Activated CD4-positive, alpha-beta T cell treated with anti-CD3 and anti-CD28 coated beads, Interleukin-2, amount 50 U/mL, for 16 hours (primary cell): Measurements from ENCODE around the gene TJP1.
"Not testable (repeated sequence)": the region's sequence is repeated elsewhere in the genome, so short reads cannot be mapped to it uniquely, and the experiment has no call there.

Experiments used
- DNase-seq: peaks from one replicate; pipeline ENCODE4 v3.0.0-alpha.2; 2020

Gene TJP1

GRCh38 chr15:29838352-29839010 lies 16.2 kb upstream of the TJP1 start:
- no peak for DNase-seq

DNA sequence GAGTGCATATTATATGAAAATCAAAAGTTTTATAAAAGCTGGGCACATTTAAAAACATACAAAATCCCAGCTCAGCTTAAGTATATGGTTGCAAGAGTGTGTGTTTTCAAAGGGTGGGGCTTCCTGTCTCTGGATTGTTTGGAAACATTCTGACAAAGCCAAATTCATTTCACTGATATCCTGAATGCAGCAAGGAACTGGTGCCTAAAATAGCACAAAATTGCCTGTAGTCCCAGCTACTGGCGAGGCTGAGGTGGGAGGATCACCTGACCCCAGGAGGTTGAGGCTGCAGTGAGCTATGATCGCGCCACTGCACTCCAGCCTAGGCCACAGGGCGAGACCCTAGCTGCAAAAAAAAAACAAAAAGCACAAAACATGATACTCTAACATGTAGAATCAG lies 13.0 kb upstream of the TJP1 start:
- DNase-seq = no peak

DNA sequence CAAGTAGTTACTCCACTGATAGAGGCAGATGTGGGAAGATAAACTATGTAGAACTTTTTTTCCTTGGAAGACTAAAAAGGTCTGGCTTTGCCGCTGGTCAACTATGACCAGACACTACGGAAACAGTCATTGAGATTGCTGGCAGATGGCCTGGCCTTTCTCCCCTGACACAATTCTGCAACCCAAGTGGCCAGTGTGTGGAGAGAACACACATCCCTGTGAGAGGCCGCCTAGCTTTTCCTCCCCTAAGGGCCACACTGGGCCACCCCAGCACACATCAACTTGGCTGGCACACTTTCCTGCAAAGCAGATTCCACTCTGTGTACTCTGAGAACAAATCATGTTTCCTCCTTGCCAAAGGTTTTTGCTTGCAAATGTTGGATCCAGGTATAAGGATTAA lies 10.4 kb upstream of the TJP1 start:
- no peak for DNase-seq

GRCh38 chr15:29826908-29827820 lies 4.9 kb upstream of the TJP1 start:
- DNase-seq = no peak

- peak; percentile 76 for DNase-seq
Observed at GRCh38 chr15:29825227-29825626, 3.0 kb upstream of the TJP1 start.

- no peak for DNase-seq
Observed at GRCh38 chr15:29822684-29823459, 604 bp upstream of the TJP1 start.

- peak; percentile 72 for DNase-seq
Observed at GRCh38 chr15:29821416-29822099, 710 bp downstream of the TJP1 start.

DNA sequence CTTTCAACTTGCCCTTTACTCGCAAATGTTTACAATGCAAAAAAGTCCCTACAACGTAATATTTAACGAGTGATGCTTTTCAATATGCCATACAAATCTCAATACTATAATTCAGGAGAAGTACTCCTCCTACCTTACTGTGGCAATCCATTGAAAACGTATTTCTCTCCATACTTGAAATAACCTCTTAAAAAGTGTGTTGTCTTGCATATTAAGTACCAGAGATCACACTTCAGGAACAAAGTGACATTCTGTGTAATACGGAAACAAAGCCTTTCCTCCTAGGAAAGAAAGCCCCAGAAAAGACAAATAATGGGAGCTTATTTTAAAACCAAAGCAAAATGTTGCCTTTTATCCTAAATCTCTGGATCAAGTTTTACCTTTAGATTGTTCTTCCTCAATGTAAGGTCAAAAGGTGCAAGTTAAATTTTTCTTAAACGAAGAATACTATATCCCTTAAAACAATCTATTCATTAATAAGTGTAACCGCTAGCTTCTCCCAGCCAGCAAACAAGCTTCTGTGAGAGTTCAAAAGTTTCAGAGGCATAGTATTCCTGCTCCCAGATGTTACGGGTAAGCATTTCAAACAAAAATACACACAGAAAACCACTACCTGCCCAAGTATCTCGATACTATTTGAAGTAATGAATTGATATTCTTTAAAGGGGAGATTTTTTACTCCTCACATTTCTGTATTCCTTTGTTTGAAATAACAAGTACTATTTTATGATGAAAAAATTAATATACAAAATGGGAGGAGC lies 1.7 kb downstream of the TJP1 start:
- DNase-seq = no peak

DNA sequence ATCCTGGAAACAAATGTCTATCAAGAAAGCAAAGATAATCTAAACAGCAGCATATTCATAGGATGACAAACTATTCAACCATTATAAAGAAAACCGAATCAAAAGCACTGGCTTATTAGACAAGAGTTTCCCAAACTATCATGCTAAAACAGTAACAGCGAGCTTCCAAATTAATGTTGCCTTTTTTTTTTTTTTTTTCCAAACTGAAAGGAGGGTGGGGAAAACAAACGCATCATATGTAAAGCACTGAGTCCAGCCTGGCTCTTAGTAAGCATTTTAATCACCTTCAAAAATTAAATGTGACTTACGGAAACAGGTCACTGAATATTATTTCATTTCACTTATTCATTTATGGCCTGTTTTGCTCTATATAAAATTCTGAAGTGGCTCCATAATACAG lies 2.3 kb downstream of the TJP1 start:
- no peak for DNase-seq

GRCh38 chr15:29818141-29818540 lies 4.1 kb downstream of the TJP1 start:
- no peak for DNase-seq

- DNase-seq = not testable (repeated sequence)
Observed at GRCh38 chr15:29817455-29817854, 4.8 kb downstream of the TJP1 start.

DNA sequence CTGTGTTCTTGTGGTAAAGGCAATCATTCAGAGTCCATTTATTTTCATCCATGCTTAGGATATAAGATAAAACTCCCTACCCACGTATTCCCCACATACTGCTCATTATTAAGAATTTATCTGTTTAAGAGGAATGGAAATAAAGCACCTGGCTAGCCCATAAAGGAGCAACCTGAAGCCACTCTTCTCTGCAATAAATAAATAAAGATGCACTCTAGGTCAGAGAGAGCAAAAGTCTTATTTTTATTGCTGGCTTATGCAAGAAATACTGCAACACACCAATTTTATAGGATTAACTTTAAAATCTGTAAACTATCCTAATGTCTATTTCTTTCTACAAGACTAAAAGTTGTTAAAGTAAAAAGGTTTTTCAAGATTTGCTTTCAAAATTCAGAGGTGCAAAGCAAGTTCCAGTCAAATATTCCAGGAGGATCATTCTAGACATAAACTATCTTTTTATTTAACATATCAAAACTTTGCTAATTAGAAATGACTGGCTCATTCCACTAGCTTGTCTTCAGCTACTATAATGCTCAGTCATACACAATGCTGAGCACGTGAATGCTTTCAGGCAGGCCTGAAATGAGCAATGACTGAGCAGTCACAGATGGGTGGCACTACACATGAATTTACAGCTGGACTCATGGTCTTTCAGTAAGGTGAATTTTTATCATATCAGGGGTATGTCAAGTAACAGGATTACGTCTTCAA lies 7.1 kb downstream of the TJP1 start:
- DNase-seq = peak; percentile 11

DNA sequence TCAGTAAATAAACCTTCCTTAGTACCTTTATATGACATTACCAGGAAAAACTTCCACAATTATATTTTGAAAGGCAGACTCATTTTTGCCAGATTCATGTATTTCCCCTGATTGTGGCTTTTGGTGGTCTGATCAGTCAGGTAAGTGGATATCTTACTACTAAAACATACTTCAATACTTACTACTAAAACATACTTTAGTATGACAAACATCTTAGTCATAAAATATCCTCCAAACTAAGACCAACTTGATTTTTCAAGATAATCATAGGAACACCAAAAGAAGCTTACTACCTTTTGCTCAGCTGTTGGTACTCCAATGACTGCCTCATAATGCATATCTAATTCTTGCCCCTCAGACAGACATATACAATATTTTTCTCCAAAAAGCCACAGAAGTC lies 9.3 kb downstream of the TJP1 start:
- no peak for DNase-seq

DNA sequence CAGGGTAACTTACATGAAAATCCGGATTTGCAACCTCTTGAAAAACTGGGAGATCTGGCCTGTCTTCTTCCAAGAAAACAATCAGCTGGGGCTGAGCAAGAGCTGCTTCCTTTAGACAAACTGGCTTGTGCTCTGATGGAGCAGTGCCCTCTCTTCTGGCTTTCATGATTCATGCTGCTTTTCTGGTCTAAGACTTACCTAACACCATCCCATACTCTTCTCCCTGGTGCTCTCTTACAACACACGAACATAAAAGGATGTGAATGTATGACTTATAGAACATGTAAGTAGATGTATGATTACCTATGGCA lies 9.9 kb downstream of the TJP1 start:
- no peak for DNase-seq

GRCh38 chr15:29811691-29812383 lies 10.4 kb downstream of the TJP1 start:
- DNase-seq = no peak

GRCh38 chr15:29805708-29806104 lies 16.6 kb downstream of the TJP1 start:
- DNase-seq = no peak

GRCh38 chr15:29805043-29805707 lies 17.1 kb downstream of the TJP1 start:
- DNase-seq = no peak

GRCh38 chr15:29802411-29802810 lies 19.9 kb downstream of the TJP1 start:
- no peak for DNase-seq

DNA sequence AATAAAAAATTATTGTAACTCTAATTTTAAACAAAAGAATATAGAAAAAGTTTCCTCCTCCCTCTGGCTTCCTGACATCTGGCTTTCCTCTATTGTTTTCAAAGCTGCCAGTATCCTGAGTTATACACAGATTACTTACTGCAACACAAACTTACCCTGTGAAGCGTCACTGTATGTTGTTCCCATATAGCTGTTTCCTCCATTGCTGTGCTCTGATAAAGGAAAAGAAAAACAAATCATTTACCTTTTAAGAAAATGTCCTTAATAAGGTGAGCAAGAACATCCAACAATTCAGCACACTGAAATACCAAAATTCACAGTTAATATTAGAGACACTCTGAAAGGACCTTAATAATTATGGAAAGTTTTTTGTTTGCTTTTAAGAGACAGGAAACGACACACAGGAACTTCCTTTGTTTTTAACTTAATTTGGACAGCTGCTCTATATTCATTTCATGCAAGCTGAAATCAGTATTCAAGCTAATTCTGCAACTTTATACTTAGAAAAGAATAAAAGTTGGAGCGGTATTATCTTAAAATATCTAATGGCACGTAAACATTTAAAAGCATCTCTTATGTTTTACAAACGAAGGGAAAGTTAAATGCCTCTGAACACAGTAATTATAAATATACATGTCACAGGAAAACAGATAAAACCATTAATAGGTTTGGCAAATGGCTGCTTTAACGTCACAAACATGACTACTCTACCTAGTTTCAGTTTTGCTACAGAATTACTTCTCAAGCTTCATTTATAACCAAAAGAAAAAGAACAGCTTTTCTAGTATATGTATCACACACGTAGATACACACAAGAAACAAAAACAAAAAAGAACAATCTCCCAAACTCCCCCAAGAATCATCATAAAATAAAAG lies 21.5 kb downstream of the TJP1 start:
- DNase-seq = no peak
